Effector memory CD4-positive, alpha-beta T cell (primary cell): ENCODE results near the gene CMKLR1.

ENCODE experiments used
- DNase-seq, 3 donors: peaks; one replicate each; pipeline ENCODE4 v3.0.0-alpha.2; 2020
- H3K27ac ChIP-seq: 2 replicates; pipeline ENCODE4 v1.7.0; 2013; ENCODE audit warnings: mild to moderate bottlenecking, low read length, moderate library complexity; ENCODE audit not compliant: insufficient read depth, poor library complexity, severe bottlenecking
- H3K27me3 ChIP-seq: replicated peaks from 2 replicates; pipeline ENCODE4 v1.7.0; 2013; ENCODE audit warnings: mild to moderate bottlenecking, low read length; ENCODE audit not compliant: insufficient read depth, control insufficient read depth, poor library complexity, severe bottlenecking
- H3K36me3 ChIP-seq: 2 replicates; pipeline ENCODE4 v1.7.0; 2013; ENCODE audit warnings: mild to moderate bottlenecking, low read length, moderate library complexity; ENCODE audit not compliant: control insufficient read depth, insufficient read depth
- H3K4me1 ChIP-seq: 2 replicates; pipeline ENCODE4 v1.7.0; 2013; ENCODE audit warnings: low read length, mild to moderate bottlenecking; ENCODE audit not compliant: control insufficient read depth, insufficient read depth, poor library complexity, severe bottlenecking
- H3K4me3 ChIP-seq: 2 replicates; pipeline ENCODE4 v1.7.0; 2013; ENCODE audit warnings: low read length, low read depth, mild to moderate bottlenecking; ENCODE audit not compliant: insufficient read depth, poor library complexity, severe bottlenecking
- H3K9me3 ChIP-seq: 2 replicates; pipeline ENCODE4 v1.7.0; 2013; ENCODE audit warnings: mild to moderate bottlenecking, low read length, moderate library complexity; ENCODE audit not compliant: control insufficient read depth

The CMKLR1 gene

DNA sequence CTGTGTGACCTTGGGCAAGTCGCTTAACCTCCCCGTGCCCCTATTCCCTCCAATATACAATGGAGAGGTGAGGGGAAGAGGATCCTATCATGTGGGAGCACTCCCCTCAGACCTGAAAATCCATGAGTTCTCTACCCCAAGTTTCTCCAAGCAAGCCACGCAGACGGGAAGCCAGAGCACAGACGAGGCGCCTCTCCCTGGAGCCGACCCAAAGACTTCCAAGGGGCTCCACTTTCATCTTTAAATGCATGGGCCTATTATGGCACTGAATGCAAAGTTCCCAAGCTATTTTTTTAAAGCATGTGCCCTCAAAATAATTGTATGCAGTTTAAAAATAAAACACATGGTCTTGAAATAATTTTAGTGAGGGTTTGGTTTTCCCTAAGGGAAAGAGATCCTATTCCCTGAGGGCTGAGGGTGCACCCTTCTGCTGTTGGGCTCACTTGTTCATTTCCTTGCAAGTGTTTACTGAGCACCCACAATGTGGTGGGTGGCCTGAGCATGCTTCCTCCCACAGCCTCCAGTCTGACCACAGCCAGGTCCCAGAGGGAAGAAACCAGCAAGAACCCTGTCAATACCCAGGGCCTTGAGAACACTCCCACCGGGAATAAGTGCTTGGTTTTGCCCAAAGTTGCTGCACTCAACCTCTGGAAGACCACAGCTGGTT lies 14.6 kb downstream of the CMKLR1 start:
- Histone ChIP-seq H3K36me3 (no peaks in the 10 kb centered on the region), H3K4me1 (no peaks in the 10 kb centered on the region), H3K4me3 (no peak overlapping the region), H3K27me3 (no peaks in the 10 kb centered on the region), H3K27ac (no peak overlapping the region), H3K9me3 (no peaks in the 10 kb centered on the region)
- DNase-seq: no peak

GRCh38 chr12:108323581-108323980 lies 15.5 kb downstream of the CMKLR1 start:
- Histone ChIP-seq H3K36me3 (no peaks in the 10 kb centered on the region), H3K9me3 (no peaks in the 10 kb centered on the region), H3K27me3 (no peaks in the 10 kb centered on the region), H3K27ac (no peak overlapping the region), H3K4me1 (no peaks in the 10 kb centered on the region), H3K4me3 (no peak overlapping the region)
- DNase-seq: no peak

DNA sequence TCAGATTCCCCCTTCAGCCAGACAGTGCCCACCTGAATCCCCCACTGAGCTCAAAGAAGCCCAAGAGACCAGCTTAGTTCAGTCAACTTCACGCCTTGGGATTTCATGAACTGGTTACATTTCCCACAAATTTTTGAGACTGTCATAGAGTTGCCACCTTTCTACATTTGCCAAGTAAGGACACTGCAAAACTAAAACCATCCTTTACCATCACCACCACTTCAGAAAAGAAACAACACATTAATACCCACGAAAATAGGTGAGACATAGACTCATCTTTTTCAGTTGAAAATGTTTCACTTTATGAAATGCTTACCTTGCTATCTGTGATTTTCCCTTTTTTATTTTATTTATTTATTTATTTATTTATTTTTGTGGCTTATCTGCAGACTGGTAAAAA lies 16.1 kb downstream of the CMKLR1 start:
- Histone ChIP-seq H3K9me3 (no peaks in the 10 kb centered on the region), H3K27ac (no peak overlapping the region), H3K4me3 (no peak overlapping the region), H3K4me1 (no peaks in the 10 kb centered on the region), H3K27me3 (no peaks in the 10 kb centered on the region), H3K36me3 (no peaks in the 10 kb centered on the region)
- no peak for DNase-seq

DNA sequence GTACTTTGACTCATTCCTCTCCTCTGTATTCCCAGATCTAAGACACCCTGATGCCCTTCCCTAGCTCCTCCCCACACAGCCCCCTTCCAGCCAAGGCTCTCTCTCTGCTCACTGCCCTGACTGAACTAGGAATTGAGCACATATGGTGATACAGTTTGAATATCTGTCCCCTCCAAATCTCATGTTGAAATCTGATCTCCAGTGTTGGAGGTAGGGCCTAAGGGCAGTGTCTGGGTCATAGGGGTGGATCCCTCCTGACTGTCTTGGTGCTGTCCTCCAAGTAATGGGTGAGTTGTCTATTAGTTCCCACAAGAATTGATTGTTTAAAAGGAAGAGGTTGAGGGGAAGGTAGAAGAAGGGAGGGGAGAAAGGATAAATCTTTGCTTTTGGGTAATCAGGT lies 17.4 kb downstream of the CMKLR1 start:
- no peak overlapping the region for H3K4me3 ChIP-seq
- H3K27me3 ChIP-seq: no peaks in the 10 kb centered on the region
- no peak overlapping the region for H3K27ac ChIP-seq
- no peak for DNase-seq
- H3K4me1 ChIP-seq: no peaks in the 10 kb centered on the region
- no peaks in the 10 kb centered on the region for H3K9me3 ChIP-seq
- no peaks in the 10 kb centered on the region for H3K36me3 ChIP-seq

DNA sequence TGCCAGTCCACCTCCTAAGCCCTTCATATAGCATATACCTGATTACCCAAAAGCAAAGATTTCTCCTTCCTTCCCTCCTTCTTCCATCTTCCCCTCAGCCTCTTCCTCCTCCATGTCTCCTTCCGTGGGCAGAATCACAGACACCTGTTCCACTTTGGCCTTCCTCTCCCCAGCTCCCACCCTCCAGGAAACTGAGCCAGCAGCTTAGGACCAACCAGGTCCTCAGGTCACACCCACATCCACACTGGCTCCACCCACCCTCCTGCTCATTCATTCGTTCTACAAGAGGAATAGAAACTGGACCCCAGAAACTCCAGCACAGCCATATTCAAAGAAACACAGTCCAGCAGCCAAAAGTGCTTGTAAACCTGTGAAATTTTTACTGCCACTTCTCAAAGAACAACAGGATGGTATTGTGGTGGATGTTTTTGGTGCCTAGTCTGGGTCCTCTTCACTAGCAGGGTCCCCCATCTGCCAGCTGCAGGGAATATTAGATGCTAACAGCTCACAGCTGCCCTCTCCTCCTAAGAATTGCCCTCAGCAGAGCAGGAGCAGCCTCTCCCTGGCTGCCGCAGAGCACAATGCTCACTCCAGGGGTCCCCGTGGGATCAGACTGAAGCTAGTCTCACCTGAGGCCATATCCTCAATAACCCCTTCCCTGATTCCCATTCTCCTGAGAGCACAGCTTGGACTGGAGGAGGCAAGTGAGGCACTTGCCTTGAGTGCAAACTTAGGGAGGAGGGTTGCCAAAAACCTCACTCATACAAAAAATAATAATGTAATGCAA lies 18.4 kb downstream of the CMKLR1 start:
- Histone ChIP-seq H3K27ac (no peak overlapping the region), H3K4me3 (no peak overlapping the region), H3K4me1 (no peaks in the 10 kb centered on the region), H3K9me3 (no peaks in the 10 kb centered on the region), H3K36me3 (no peaks in the 10 kb centered on the region), H3K27me3 (no peaks in the 10 kb centered on the region)
- DNase-seq: no peak

GRCh38 chr12:108319277-108320234 lies 19.6 kb downstream of the CMKLR1 start:
- no peaks in the 10 kb centered on the region for H3K27me3 ChIP-seq
- DNase-seq: no peak
- no peak overlapping the region for H3K27ac ChIP-seq
- H3K4me1 ChIP-seq: no peaks in the 10 kb centered on the region
- no peaks in the 10 kb centered on the region for H3K36me3 ChIP-seq
- H3K9me3 ChIP-seq: no peaks in the 10 kb centered on the region
- no peak overlapping the region for H3K4me3 ChIP-seq

- Histone ChIP-seq H3K27ac (no peak overlapping the region), H3K4me3 (no peak overlapping the region), H3K4me1 (peaks cover 3% of the 10 kb centered on the region), H3K9me3 (no peaks in the 10 kb centered on the region), H3K27me3 (no peaks in the 10 kb centered on the region), H3K36me3 (no peaks in the 10 kb centered on the region)
- DNase-seq: no peak
These were observed 20.4 kb downstream of the CMKLR1 start for GRCh38 chr12:108318472-108319275.

DNA sequence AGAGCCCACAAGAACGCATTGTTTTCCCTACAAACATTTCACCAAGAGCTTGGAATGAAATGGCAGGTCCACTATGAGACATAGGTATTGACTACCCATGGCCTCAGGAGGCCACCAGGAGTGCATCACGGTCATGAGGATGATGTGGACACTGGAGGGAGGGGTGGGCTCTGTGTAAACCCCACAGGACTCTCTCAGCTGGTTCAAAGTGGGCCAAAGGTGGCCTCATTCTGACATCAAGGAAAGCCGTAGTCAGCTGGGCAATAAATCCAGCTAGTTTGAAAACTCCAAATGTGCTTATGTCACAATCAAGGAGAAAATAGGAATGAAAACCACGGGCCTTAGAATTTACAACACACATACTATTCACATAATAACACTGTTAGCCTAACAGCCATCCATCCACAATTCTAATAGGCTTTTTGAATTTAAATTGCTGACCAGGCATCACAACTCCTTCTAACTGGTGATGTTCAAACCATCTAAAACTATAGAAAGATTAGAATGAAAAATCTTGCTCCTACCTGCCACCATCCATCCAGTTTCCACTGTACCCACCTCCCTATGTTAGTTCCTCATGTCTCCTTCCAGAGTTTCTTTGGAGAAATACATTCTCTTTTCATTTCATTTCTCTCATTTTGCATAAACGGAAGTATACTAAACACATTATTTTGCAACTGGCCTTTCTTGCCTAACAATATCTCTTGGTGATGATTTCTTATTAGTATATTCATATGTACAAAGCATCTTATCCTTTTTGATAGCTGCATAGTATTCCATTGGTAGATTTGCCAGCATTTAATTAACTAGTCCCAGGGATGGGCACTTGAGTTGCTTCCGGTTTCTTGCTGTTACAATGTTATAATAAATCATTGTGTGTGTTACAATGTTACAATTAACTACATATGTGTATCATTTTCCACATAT lies 21.5 kb downstream of the CMKLR1 start:
- no peaks in the 10 kb centered on the region for H3K27me3 ChIP-seq
- H3K27ac ChIP-seq: no peak overlapping the region
- H3K4me1 ChIP-seq: peaks cover 14% of the 10 kb centered on the region
- no peak for DNase-seq
- no peaks in the 10 kb centered on the region for H3K36me3 ChIP-seq
- H3K4me3 ChIP-seq: no peak overlapping the region
- no peaks in the 10 kb centered on the region for H3K9me3 ChIP-seq
